OCI-LY1 (cell line): ENCODE results near the gene DENND1B.

Source experiments
- CTCF ChIP-seq: fragments of 200-600 bp; sonication (generic), shearing (Covaris generic); IDR thresholded peaks from 2 replicates; pipeline ENCODE4 v1.5.1; 2017; ENCODE audit warnings: mild to moderate bottlenecking, antibody characterized with exemption, low read length, moderate library complexity, mixed read lengths
- EZH2 ChIP-seq: fragments of 200-600 bp; sonication (generic), shearing (Covaris generic); IDR thresholded peaks from 2 replicates; pipeline ENCODE4 v1.8.0; 2017; ENCODE audit warnings: borderline replicate concordance, mixed run types, mild to moderate bottlenecking, antibody characterized with exemption, low read length, moderate library complexity, mixed read lengths

GRCh38 chr1:197672347-197672746, 102.9 kb downstream of the DENND1B start:
- TF ChIP-seq CTCF (no peak), EZH2 (no peak)
